ENCODE results near the gene ACP6. TPM values are rescaled to one million over a fixed set of nuclear protein-coding genes. Genes with fewer than 3 reads are reported as not detected.

ACP6 gene
- total RNA-seq, 1 experiment from 2014 or later: 12.0 TPM

Other genes with a start within 250 kb of the ACP6 start
- 25.1 TPM for gene BCL9, start 129.0 kb downstream of the ACP6 start, total RNA-seq (2021; ENCODE audit: unreplicated experiment)
- not detected for gene GJA5, start 90.1 kb upstream of the ACP6 start, total RNA-seq (2021; ENCODE audit: unreplicated experiment)
- not detected for gene GJA8, start 232.3 kb upstream of the ACP6 start, total RNA-seq (2021; ENCODE audit: unreplicated experiment)

Data from Panc1 (cell line).